Loucy (cell line): ENCODE results near the gene JARID2.

ENCODE experiments used
- H2AFZ ChIP-seq: fragments of 200-600 bp; sonication (generic); 2 replicates; pipeline ENCODE4 v1.6.0; 2016; ENCODE audit warnings: antibody characterized with exemption, mild to moderate bottlenecking, low read length, moderate library complexity
- H3F3A ChIP-seq: fragments of 200-600 bp; 2 replicates; pipeline ENCODE4 v1.6.0; 2016; ENCODE audit warnings: antibody characterized with exemption, low read depth, mild to moderate bottlenecking
- H3K27me3 ChIP-seq: fragments of 200-600 bp; sonication (generic); 2 replicates; pipeline ENCODE4 v1.6.1; 2014; ENCODE audit warnings: low read length, mild to moderate bottlenecking; ENCODE audit not compliant: insufficient read depth, poor library complexity, severe bottlenecking
- H3K36me3 ChIP-seq: fragments of 200-600 bp; sonication (generic); 2 replicates; pipeline ENCODE4 v1.6.1; 2016; ENCODE audit warnings: low read length; ENCODE audit not compliant: insufficient read depth
- H3K4me1 ChIP-seq: fragments of 200-600 bp; sonication (generic); 2 replicates; pipeline ENCODE4 v1.5.1; 2014; ENCODE audit warnings: low read length, mild to moderate bottlenecking; ENCODE audit not compliant: insufficient read depth, poor library complexity, severe bottlenecking
- H3K4me2 ChIP-seq: fragments of 200-600 bp; sonication (generic); 2 replicates; pipeline ENCODE4 v1.6.0; 2014; ENCODE audit warnings: antibody characterized with exemption, low read length, low read depth, mild to moderate bottlenecking; ENCODE audit not compliant: poor library complexity, severe bottlenecking
- H3K4me3 ChIP-seq: fragments of 200-600 bp; sonication (generic); 2 replicates; pipeline ENCODE4 v1.5.1; 2014; ENCODE audit warnings: low read length, mild to moderate bottlenecking, mixed read lengths; ENCODE audit not compliant: poor library complexity, severe bottlenecking
- H3K79me2 ChIP-seq: fragments of 200-600 bp; sonication (generic); 2 replicates; pipeline ENCODE4 v1.6.1; 2014; ENCODE audit warnings: low read length; ENCODE audit not compliant: insufficient read depth
- H3K9ac ChIP-seq: fragments of 200-600 bp; sonication (generic); 2 replicates; pipeline ENCODE4 v1.6.0; 2014; ENCODE audit warnings: mild to moderate bottlenecking, low read depth, low read length, moderate library complexity; ENCODE audit not compliant: poor library complexity, severe bottlenecking
- H3K9me2 ChIP-seq: fragments of 200-600 bp; sonication (generic); replicated peaks from 2 replicates; pipeline ENCODE4 v1.6.1; 2016; ENCODE audit warnings: low read depth, low read length, mixed read lengths
- H3K9me3 ChIP-seq: fragments of 200-600 bp; sonication (generic); 2 replicates; pipeline ENCODE4 v1.6.1; 2014; ENCODE audit warnings: mild to moderate bottlenecking, antibody characterized with exemption, low read length, low read depth; ENCODE audit not compliant: insufficient read depth
- H4K20me1 ChIP-seq: fragments of 200-600 bp; sonication (generic); 2 replicates; pipeline ENCODE4 v1.6.0; 2014; ENCODE audit warnings: antibody characterized with exemption, low read length, mild to moderate bottlenecking; ENCODE audit not compliant: insufficient read depth, poor library complexity, severe bottlenecking
- CTCF ChIP-seq: fragments of 200-600 bp; sonication (generic); conservative IDR thresholded peaks from 2 replicates; pipeline ENCODE4 v1.5.1; 2014; ENCODE audit warnings: mild to moderate bottlenecking, antibody characterized with exemption, low read length
- EZH2phosphoT487 ChIP-seq: fragments of 200-600 bp; IDR thresholded peaks from 2 replicates; pipeline ENCODE4 v1.6.1; 2018; ENCODE audit warnings: antibody characterized with exemption, mild to moderate bottlenecking, moderate library complexity, borderline replicate concordance

Gene JARID2

GRCh38 chr6:15423286-15423993, 177.6 kb downstream of the JARID2 start:
- Histone ChIP-seq H3F3A (peaks cover 17% of the 10 kb centered on the region; the same call in 1 of the 2 replicates), H3K36me3 (peaks cover 63% of the 10 kb centered on the region), H3K27me3 (no peaks in the 10 kb centered on the region), H3K4me2 (peak overlapping the region; percentile 58), H3K9me2 (no peaks in the 10 kb centered on the region), H3K9me3 (peaks cover 10% of the 10 kb centered on the region), H3K4me1 (peaks cover 77% of the 10 kb centered on the region), H2AFZ (no peak overlapping the region), H4K20me1 (peaks cover 98% of the 10 kb centered on the region), H3K9ac (no peak overlapping the region), H3K79me2 (peaks cover 100% of the 10 kb centered on the region), H3K4me3 (no peak overlapping the region)
- TF ChIP-seq EZH2phosphoT487: no peak
- no peak for TF ChIP-seq CTCF

DNA sequence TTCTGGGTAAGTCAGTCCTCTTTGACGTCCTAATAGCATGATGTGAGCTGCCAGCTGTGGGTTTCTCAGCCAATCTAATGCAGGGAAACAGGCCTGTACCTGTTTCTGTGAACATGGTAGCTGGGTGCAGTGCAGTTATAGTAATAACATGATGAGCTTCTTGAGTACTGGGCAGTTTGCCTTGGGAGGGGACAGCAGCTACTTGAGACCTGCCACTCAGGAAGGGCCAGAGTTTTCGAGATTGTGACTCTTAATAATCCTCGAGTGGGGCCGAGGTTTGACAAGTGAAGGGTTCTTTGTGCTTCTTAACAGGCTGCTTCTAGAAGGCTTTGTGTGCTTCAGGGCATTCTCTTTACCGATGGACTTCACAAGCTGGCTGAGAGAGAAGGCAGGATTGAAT, 180.1 kb downstream of the JARID2 start:
- Histone ChIP-seq H3K4me2 (peak overlapping the region; percentile 69), H3F3A (peaks cover 17% of the 10 kb centered on the region; the same call in 1 of the 2 replicates), H3K36me3 (peaks cover 64% of the 10 kb centered on the region; the same call in 1 of the 2 replicates), H3K4me3 (peak overlapping the region; percentile 31), H3K4me1 (peaks cover 92% of the 10 kb centered on the region), H3K79me2 (peaks cover 100% of the 10 kb centered on the region), H2AFZ (no peak overlapping the region), H3K9me3 (no peaks in the 10 kb centered on the region), H3K9ac (no peak overlapping the region), H3K27me3 (no peaks in the 10 kb centered on the region), H4K20me1 (peaks cover 100% of the 10 kb centered on the region), H3K9me2 (no peaks in the 10 kb centered on the region)
- no peak for TF ChIP-seq EZH2phosphoT487
- TF ChIP-seq CTCF: no peak

- Histone ChIP-seq H3K79me2 (peaks cover 100% of the 10 kb centered on the region), H3K4me3 (peak overlapping the region; percentile 31), H3K9ac (no peak overlapping the region), H3K36me3 (peaks cover 64% of the 10 kb centered on the region; the same call in 1 of the 2 replicates), H3K9me3 (no peaks in the 10 kb centered on the region), H3K4me1 (peaks cover 92% of the 10 kb centered on the region), H3K4me2 (peak overlapping the region; percentile 69), H2AFZ (no peak overlapping the region), H3K9me2 (no peaks in the 10 kb centered on the region), H4K20me1 (peaks cover 100% of the 10 kb centered on the region), H3K27me3 (no peaks in the 10 kb centered on the region), H3F3A (peaks cover 17% of the 10 kb centered on the region; the same call in 1 of the 2 replicates)
- TF ChIP-seq CTCF (no peak), EZH2phosphoT487 (no peak)
These were observed 180.5 kb downstream of the JARID2 start for GRCh38 chr6:15426395-15426794.
